ENCODE measurements around the gene DSG2.

DNA sequence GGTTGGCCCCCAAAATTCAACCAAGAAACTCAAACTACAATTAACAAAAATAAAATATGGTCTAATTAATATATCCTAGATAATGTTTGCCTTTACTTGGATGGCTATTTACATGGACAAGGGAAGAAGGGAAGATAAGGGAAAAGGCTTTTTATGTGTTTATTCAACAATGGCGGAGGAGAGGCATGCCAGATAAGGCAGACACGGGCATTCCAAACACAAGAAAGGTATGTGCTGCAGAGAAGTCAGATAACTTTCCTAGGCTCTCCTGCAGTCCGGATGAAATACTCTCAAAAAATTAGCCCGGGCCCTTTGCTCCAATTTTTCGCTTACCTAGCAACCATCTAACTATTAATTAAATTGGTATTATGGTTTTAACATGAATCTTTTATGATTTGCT lies 88.6 kb downstream of the DSG2 start:
- TF ChIP-seq EZH2phosphoT487 (IDR thresholded peaks at IDR 0.05; ENCODE audit: borderline replicate concordance) (no peak), CTCF (IDR thresholded peaks at IDR 0.05 in 2 of 3, conservative IDR thresholded peaks at IDR 0.05 in 1 of 3; ENCODE audit: borderline replicate concordance in 1 of 3, insufficient read depth in 1 of 3, low read depth in 2 of 3, low read length in 2 of 3) (no peak), POLR2AphosphoS5 (IDR thresholded peaks at IDR 0.05; ENCODE audit: low read depth, low read length) (no peak), CEBPB (IDR thresholded peaks at IDR 0.05; ENCODE audit: low read depth) (no peak), YY1 (IDR thresholded peaks at IDR 0.05; ENCODE audit: extremely low read depth, insufficient replicate concordance, low read depth, low read length) (no peak), POLR2A (IDR thresholded peaks at IDR 0.05; ENCODE audit: borderline replicate concordance, extremely low read depth, insufficient read depth, insufficient read length) (no peak), SRF (IDR thresholded peaks at IDR 0.05; ENCODE audit: low read depth) (no peak), ZFX (IDR thresholded peaks at IDR 0.05) (no peak), SP1 (IDR thresholded peaks at IDR 0.05; ENCODE audit: low read depth) (no peak), TCF7L2 (IDR thresholded peaks at IDR 0.05; ENCODE audit: borderline replicate concordance, extremely low read depth, insufficient read depth, insufficient read length) (no peak), EGR1 (IDR thresholded peaks at IDR 0.05; ENCODE audit: low read depth) (no peak), CBX3 (IDR thresholded peaks at IDR 0.05; ENCODE audit: low read depth) (no peak)
- TF ChIP-seq, protein P1, sequence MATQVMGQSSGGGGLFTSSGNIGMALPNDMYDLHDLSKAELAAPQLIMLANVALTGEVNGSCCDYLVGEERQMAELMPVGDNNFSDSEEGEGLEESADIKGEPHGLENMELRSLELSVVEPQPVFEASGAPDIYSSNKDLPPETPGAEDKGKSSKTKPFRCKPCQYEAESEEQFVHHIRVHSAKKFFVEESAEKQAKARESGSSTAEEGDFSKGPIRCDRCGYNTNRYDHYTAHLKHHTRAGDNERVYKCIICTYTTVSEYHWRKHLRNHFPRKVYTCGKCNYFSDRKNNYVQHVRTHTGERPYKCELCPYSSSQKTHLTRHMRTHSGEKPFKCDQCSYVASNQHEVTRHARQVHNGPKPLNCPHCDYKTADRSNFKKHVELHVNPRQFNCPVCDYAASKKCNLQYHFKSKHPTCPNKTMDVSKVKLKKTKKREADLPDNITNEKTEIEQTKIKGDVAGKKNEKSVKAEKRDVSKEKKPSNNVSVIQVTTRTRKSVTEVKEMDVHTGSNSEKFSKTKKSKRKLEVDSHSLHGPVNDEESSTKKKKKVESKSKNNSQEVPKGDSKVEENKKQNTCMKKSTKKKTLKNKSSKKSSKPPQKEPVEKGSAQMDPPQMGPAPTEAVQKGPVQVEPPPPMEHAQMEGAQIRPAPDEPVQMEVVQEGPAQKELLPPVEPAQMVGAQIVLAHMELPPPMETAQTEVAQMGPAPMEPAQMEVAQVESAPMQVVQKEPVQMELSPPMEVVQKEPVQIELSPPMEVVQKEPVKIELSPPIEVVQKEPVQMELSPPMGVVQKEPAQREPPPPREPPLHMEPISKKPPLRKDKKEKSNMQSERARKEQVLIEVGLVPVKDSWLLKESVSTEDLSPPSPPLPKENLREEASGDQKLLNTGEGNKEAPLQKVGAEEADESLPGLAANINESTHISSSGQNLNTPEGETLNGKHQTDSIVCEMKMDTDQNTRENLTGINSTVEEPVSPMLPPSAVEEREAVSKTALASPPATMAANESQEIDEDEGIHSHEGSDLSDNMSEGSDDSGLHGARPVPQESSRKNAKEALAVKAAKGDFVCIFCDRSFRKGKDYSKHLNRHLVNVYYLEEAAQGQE (IDR thresholded peaks at IDR 0.05; ENCODE audit: low read depth) = no peak

Data from HCT116 (cell line).